Neural cell (in vitro differentiated cells): Measurements from ENCODE around the gene GPAT2. TPM values are rescaled to one million over a fixed set of nuclear protein-coding genes. Genes with fewer than 3 reads are reported as not detected.
A peak's percentile ranks its signal among the peaks of the same experiment; 100 is the strongest.
"Not testable (repeated sequence)": the region's sequence is repeated elsewhere in the genome, so short reads cannot be mapped to it uniquely, and the experiment has no call there.

Experiments
- H2AFZ ChIP-seq: fragments of 200-600, 300-800 bp; sonication (generic), shearing (Covaris generic); 2 replicates; pipeline ENCODE4 v1.6.0; 2014; ENCODE audit warnings: low read depth, mild to moderate bottlenecking, antibody characterized with exemption, low read length, moderate library complexity
- H3F3A ChIP-seq: fragments of 200-600 bp; shearing (Covaris generic); 2 replicates; pipeline ENCODE4 v1.6.1; 2016; ENCODE audit warnings: mild to moderate bottlenecking, moderate library complexity, mixed read lengths, antibody characterized with exemption, low read length; ENCODE audit not compliant: insufficient read depth, poor library complexity, severe bottlenecking
- H3K27ac ChIP-seq: fragments of 200-600, 300-800 bp; sonication (generic), shearing (Covaris generic); 2 replicates; pipeline ENCODE4 v1.5.1; 2014; ENCODE audit warnings: mild to moderate bottlenecking, low read length, moderate library complexity
- H3K27me3 ChIP-seq: fragments of 300-800, 200-600 bp; sonication (generic), shearing (Covaris generic); 2 replicates; pipeline ENCODE4 v1.6.0; 2014; ENCODE audit warnings: mild to moderate bottlenecking, low read depth, low read length, moderate library complexity; ENCODE audit not compliant: insufficient read depth
- H3K36me3 ChIP-seq: fragments of 300-800, 200-600 bp; sonication (generic), shearing (Covaris generic); 2 replicates; pipeline ENCODE4 v1.5.1; 2014; ENCODE audit warnings: mild to moderate bottlenecking, antibody characterized with exemption, low read length, moderate library complexity; ENCODE audit not compliant: insufficient read depth
- H3K4me2 ChIP-seq: fragments of 300-800, 200-600 bp; sonication (generic), shearing (Covaris generic); 2 replicates; pipeline ENCODE4 v1.6.0; 2014; ENCODE audit warnings: mild to moderate bottlenecking, low read length
- H3K4me3 ChIP-seq: fragments of 300-800, 200-600 bp; sonication (generic), shearing (Covaris generic); 2 replicates; pipeline ENCODE4 v1.5.1; 2014; ENCODE audit warnings: mild to moderate bottlenecking, low read length, moderate library complexity
- H3K79me2 ChIP-seq: fragments of 200-600 bp; shearing (Covaris generic); replicated peaks from 2 replicates; pipeline ENCODE4 v1.6.0; 2014; ENCODE audit warnings: mild to moderate bottlenecking, low read length, moderate library complexity; ENCODE audit not compliant: insufficient read depth
- H3K9ac ChIP-seq: fragments of 300-800, 200-600 bp; sonication (generic), shearing (Covaris generic); 2 replicates; pipeline ENCODE4 v1.6.1; 2016; ENCODE audit warnings: mild to moderate bottlenecking, low read length, mixed read lengths
- H3K9me2 ChIP-seq: fragments of 200-600 bp; shearing (Covaris generic); 2 replicates; pipeline ENCODE4 v1.6.1; 2016; ENCODE audit warnings: mild to moderate bottlenecking, low read length, mixed read lengths; ENCODE audit not compliant: insufficient read depth
- H3K9me3 ChIP-seq: fragments of 200-600, 300-800 bp; sonication (generic), shearing (Covaris generic); 2 replicates; pipeline ENCODE4 v1.6.1; 2016; ENCODE audit warnings: mild to moderate bottlenecking, mixed run types, low read length, moderate library complexity, mixed read lengths
- H4K20me1 ChIP-seq: fragments of 200-600 bp; shearing (Covaris generic); 2 replicates; pipeline ENCODE4 v1.6.1; 2016; ENCODE audit warnings: mild to moderate bottlenecking, mixed run types; ENCODE audit not compliant: insufficient read depth
- CTCF ChIP-seq: fragments of 450-650 bp; IDR thresholded peaks from 2 replicates; pipeline ENCODE4 v1.5.1; 2014; ENCODE audit warnings: antibody characterized with exemption, mild to moderate bottlenecking, moderate library complexity; ENCODE audit not compliant: poor library complexity, severe bottlenecking
- EP300 ChIP-seq: fragments of 450-650 bp; conservative IDR thresholded peaks from 2 replicates; pipeline ENCODE4 v1.6.1; 2014; ENCODE audit warnings: antibody characterized with exemption, mild to moderate bottlenecking, moderate library complexity; ENCODE audit not compliant: poor library complexity, severe bottlenecking
- MXI1 ChIP-seq: fragments of 450-650 bp; conservative IDR thresholded peaks from 2 replicates; pipeline ENCODE4 v1.6.1; 2014; ENCODE audit warnings: antibody characterized with exemption, mild to moderate bottlenecking; ENCODE audit not compliant: poor library complexity, severe bottlenecking
- POLR2AphosphoS5 ChIP-seq: IDR thresholded peaks from 2 replicates; pipeline ENCODE4 v1.6.1; 2012
- RAD21 ChIP-seq: fragments of 450-650 bp; conservative IDR thresholded peaks from 2 replicates; pipeline ENCODE4 v1.6.1; 2014; ENCODE audit warnings: antibody characterized with exemption, mild to moderate bottlenecking, moderate library complexity
- REST ChIP-seq: IDR thresholded peaks from 2 replicates; pipeline ENCODE4 v1.6.1; 2012; ENCODE audit warnings: borderline replicate concordance
- SMC3 ChIP-seq: fragments of 450-650 bp; conservative IDR thresholded peaks from 2 replicates; pipeline ENCODE4 v1.6.1; 2014; ENCODE audit warnings: antibody characterized with exemption, mild to moderate bottlenecking, moderate library complexity; ENCODE audit not compliant: poor library complexity
- polyA plus RNA-seq: library from polyadenylated mRNA; depleted of rRNA; stranded (reverse); fragments of >200 nt; gene quantifications from 2 replicates; pipeline ENCODE4 v1.2.3, GENCODE V29; 2014

The GPAT2 gene
- polyA plus RNA-seq, 1 donor from 2014 or later: not detected

- Histone ChIP-seq H3K27ac (peak overlapping the region; percentile 90), H3K4me2 (peak overlapping the region; percentile 65), H3K9ac (peak overlapping the region; percentile 88), H2AFZ (peak overlapping the region; percentile 76), H3K4me3 (peak overlapping the region; percentile 70)
- not testable (repeated sequence) for H3K79me2 ChIP-seq, H4K20me1 ChIP-seq, H3F3A ChIP-seq, H3K27me3 ChIP-seq, H3K36me3 ChIP-seq, H3K9me2 ChIP-seq, H3K9me3 ChIP-seq
- TF ChIP-seq REST (peak; percentile 89), SMC3 (peak; percentile 89), EP300 (peak; percentile 31), POLR2AphosphoS5 (peak; percentile 51), MXI1 (peak; percentile 71), CTCF (peak; percentile 100), RAD21 (peak; percentile 92)
Measured at GRCh38 chr2:95992520-95993272, 42.0 kb downstream of the GPAT2 start.

GRCh38 chr2:95992102-95992501 lies 42.6 kb downstream of the GPAT2 start:
- H3K79me2 ChIP-seq, H3K4me2 ChIP-seq, H2AFZ ChIP-seq, H3K27me3 ChIP-seq, H3K9me3 ChIP-seq, H3K36me3 ChIP-seq, H3F3A ChIP-seq, H4K20me1 ChIP-seq, H3K9me2 ChIP-seq: not testable (repeated sequence)
- peak overlapping the region; percentile 90 for H3K27ac ChIP-seq
- TF ChIP-seq POLR2AphosphoS5: peak; percentile 37
- peak overlapping the region; percentile 70 for H3K4me3 ChIP-seq
- H3K9ac ChIP-seq: peak overlapping the region; percentile 88
